Astrocyte of the spinal cord (primary cell): Measurements from ENCODE around the gene C8B.

Experiments used
- DNase-seq: peaks from one replicate; pipeline ENCODE4 v3.0.0; 2011; ENCODE audit warnings: low read depth, low spot score
- H3K4me3 ChIP-seq: 2 replicates; pipeline ENCODE4 v1.5.1; 2011; ENCODE audit warnings: low read depth, mild to moderate bottlenecking, low read length, moderate library complexity
- CTCF ChIP-seq: IDR thresholded peaks from 2 replicates; pipeline ENCODE4 v1.5.1; 2012; ENCODE audit warnings: low read depth, mild to moderate bottlenecking, low read length, inconsistent platforms
- in situ Hi-C: cut with HindIII; loops from 2 replicates; pipeline ENCODE4 v1.10.0; 2017; ENCODE audit warnings: low sequenced_read_pairs

Gene C8B

GRCh38 chr1:56986397-56986796, 20.6 kb upstream of the C8B start:
- H3K4me3 ChIP-seq: no peak overlapping the region
- in situ Hi-C loops: no loop called here
- DNase-seq: no peak
- TF ChIP-seq CTCF: no peak

- H3K4me3 ChIP-seq: no peak overlapping the region
- in situ Hi-C loops: no loop called here
- TF ChIP-seq CTCF: no peak
- no peak for DNase-seq
Measured at GRCh38 chr1:56985857-56986256, 20.0 kb upstream of the C8B start.

- DNase-seq: no peak
Measured at GRCh38 chr1:56983484-56983883, 17.7 kb upstream of the C8B start.

GRCh38 chr1:56979986-56980755, 14.4 kb upstream of the C8B start:
- in situ Hi-C loops: no loop called here
- DNase-seq: no peak
- H3K4me3 ChIP-seq: no peak overlapping the region
- no peak for TF ChIP-seq CTCF

More at GRCh38 chr1:56983484-56983883, 17.7 kb upstream of the C8B start:
- in situ Hi-C loops: no loop called here
- H3K4me3 ChIP-seq: no peak overlapping the region
- no peak for TF ChIP-seq CTCF

- in situ Hi-C loops: no loop called here
- no peak for TF ChIP-seq CTCF
- no peak for DNase-seq
- no peak overlapping the region for H3K4me3 ChIP-seq
Measured at GRCh38 chr1:56978819-56979218, 13.0 kb upstream of the C8B start.

GRCh38 chr1:56977910-56978309, 12.1 kb upstream of the C8B start:
- in situ Hi-C loops: no loop called here
- DNase-seq: no peak
- no peak for TF ChIP-seq CTCF
- no peak overlapping the region for H3K4me3 ChIP-seq
